ENCODE data around the gene ZNF200.
"Not testable (repeated sequence)": the region's sequence is repeated elsewhere in the genome, so short reads cannot be mapped to it uniquely, and the experiment has no call there.

ZNF200 gene

GRCh38 chr16:3281222-3281820, 46.4 kb upstream of the ZNF200 start:
- no peak for DNase-seq
- no peak for TF ChIP-seq CTCF (IDR thresholded peaks at IDR 0.05; ENCODE audit: low read depth, low read length, missing control alignments)
- H3K27me3 ChIP-seq (replicated peaks), result no peaks in the 10 kb centered on the region
- H3K4me3 ChIP-seq (ENCODE audit: low read depth, low read length), result no peak overlapping the region
- in situ Hi-C loops (cut with HindIII; ENCODE audit: low pct_ligation_motif_present, low sequenced_read_pairs), result no loop called here
- H3K36me3 ChIP-seq (replicated peaks), result peaks cover 4% of the 10 kb centered on the region
- H3K27ac ChIP-seq, result no peak overlapping the region

GRCh38 chr16:3276679-3277078, 41.7 kb upstream of the ZNF200 start:
- in situ Hi-C loops (cut with HindIII; ENCODE audit: low pct_ligation_motif_present, low sequenced_read_pairs), result no loop called here
- no peak for TF ChIP-seq CTCF (IDR thresholded peaks at IDR 0.05; ENCODE audit: low read depth, low read length, missing control alignments)
- Histone ChIP-seq H3K27me3 (replicated peaks) (no peaks in the 10 kb centered on the region), H3K27ac (no peak overlapping the region), H3K36me3 (replicated peaks) (no peaks in the 10 kb centered on the region), H3K4me3 (ENCODE audit: low read depth, low read length) (no peak overlapping the region)
- DNase-seq, result no peak

- Histone ChIP-seq H3K27ac (no peak overlapping the region), H3K27me3 (replicated peaks) (no peaks in the 10 kb centered on the region), H3K4me3 (ENCODE audit: low read depth, low read length) (no peak overlapping the region), H3K36me3 (replicated peaks) (no peaks in the 10 kb centered on the region)
- in situ Hi-C loops (cut with HindIII; ENCODE audit: low pct_ligation_motif_present, low sequenced_read_pairs), result no loop called here
- DNase-seq, result no peak
- TF ChIP-seq CTCF (IDR thresholded peaks at IDR 0.05; ENCODE audit: low read depth, low read length, missing control alignments), result no peak
Observed at GRCh38 chr16:3274947-3275346, 40.0 kb upstream of the ZNF200 start.

- no peak for DNase-seq
Observed at GRCh38 chr16:3274490-3274889, 39.5 kb upstream of the ZNF200 start.

GRCh38 chr16:3271281-3271680, 36.3 kb upstream of the ZNF200 start:
- H3K4me3 ChIP-seq (ENCODE audit: low read depth, low read length); in situ Hi-C loops (cut with HindIII; ENCODE audit: low pct_ligation_motif_present, low sequenced_read_pairs); H3K36me3 ChIP-seq (replicated peaks); DNase-seq; H3K27me3 ChIP-seq (replicated peaks); H3K27ac ChIP-seq: not testable (repeated sequence)

More at GRCh38 chr16:3274490-3274889, 39.5 kb upstream of the ZNF200 start:
- in situ Hi-C loops (cut with HindIII; ENCODE audit: low pct_ligation_motif_present, low sequenced_read_pairs), result no loop called here
- Histone ChIP-seq H3K4me3 (ENCODE audit: low read depth, low read length) (no peak overlapping the region), H3K36me3 (replicated peaks) (no peaks in the 10 kb centered on the region), H3K27me3 (replicated peaks) (no peaks in the 10 kb centered on the region), H3K27ac (no peak overlapping the region)
- TF ChIP-seq CTCF (IDR thresholded peaks at IDR 0.05; ENCODE audit: low read depth, low read length, missing control alignments), result no peak

- H3K36me3 ChIP-seq (replicated peaks); in situ Hi-C loops (cut with HindIII; ENCODE audit: low pct_ligation_motif_present, low sequenced_read_pairs); H3K27me3 ChIP-seq (replicated peaks); H3K4me3 ChIP-seq (ENCODE audit: low read depth, low read length); H3K27ac ChIP-seq; DNase-seq: not testable (repeated sequence)
Observed at GRCh38 chr16:3270718-3271117, 35.8 kb upstream of the ZNF200 start.

GRCh38 chr16:3268294-3268693, 33.3 kb upstream of the ZNF200 start:
- no peak for TF ChIP-seq CTCF (IDR thresholded peaks at IDR 0.05; ENCODE audit: low read depth, low read length, missing control alignments)
- Histone ChIP-seq H3K4me3 (ENCODE audit: low read depth, low read length) (no peak overlapping the region), H3K27ac (no peak overlapping the region), H3K27me3 (replicated peaks) (no peaks in the 10 kb centered on the region), H3K36me3 (replicated peaks) (no peaks in the 10 kb centered on the region)
- in situ Hi-C loops (cut with HindIII; ENCODE audit: low pct_ligation_motif_present, low sequenced_read_pairs), result no loop called here
- DNase-seq, result no peak
